SH-SY5Y (cell line): ENCODE measurements around the gene SLC2A13.

Experiments
- GATA2 ChIP-seq: IDR thresholded peaks from 2 replicates; pipeline ENCODE4 v1.6.1; 2011; ENCODE audit warnings: mild to moderate bottlenecking, low read depth, low read length
- GATA3 ChIP-seq: IDR thresholded peaks from 2 replicates; pipeline ENCODE4 v1.6.1; 2011; ENCODE audit warnings: low read depth, mild to moderate bottlenecking, low read length, moderate library complexity

GRCh38 chr12:40013292-40013691 is 92.6 kb downstream of the SLC2A13 start:
- no peak for TF ChIP-seq GATA2
- no peak for TF ChIP-seq GATA3
